Neuronal stem cell (in vitro differentiated cells): ENCODE results near the gene SMYD3.
"Not testable (repeated sequence)": the region's sequence is repeated elsewhere in the genome, so short reads cannot be mapped to it uniquely, and the experiment has no call there.

Experiments used
- DNase-seq: peaks from one replicate; pipeline ENCODE4 v3.0.0-alpha.2; 2013; ENCODE audit warnings: low spot score
- H2AFZ ChIP-seq: one replicate; pipeline ENCODE4 v1.6.1; 2013; ENCODE audit warnings: mild to moderate bottlenecking, low read length, inconsistent platforms
- H2AK5ac ChIP-seq: 2 replicates; pipeline ENCODE4 v1.6.1; 2013; ENCODE audit warnings: low read depth, mild to moderate bottlenecking, inconsistent platforms, low read length, moderate library complexity, mixed read lengths
- H2BK120ac ChIP-seq: 2 replicates; pipeline ENCODE4 v1.6.1; 2013; ENCODE audit warnings: low read depth, mild to moderate bottlenecking, inconsistent platforms, low read length, moderate library complexity, mixed read lengths
- H2BK12ac ChIP-seq: one replicate; pipeline ENCODE4 v1.6.1; 2013; ENCODE audit warnings: low read length, inconsistent platforms
- H2BK15ac ChIP-seq: 2 replicates; pipeline ENCODE4 v1.6.1; 2013; ENCODE audit warnings: mild to moderate bottlenecking, low read length, inconsistent platforms, mixed read lengths
- H2BK5ac ChIP-seq: one replicate; pipeline ENCODE4 v1.6.1; 2013; ENCODE audit warnings: inconsistent platforms, mild to moderate bottlenecking, low read length, moderate library complexity
- H3K14ac ChIP-seq: one replicate; pipeline ENCODE4 v1.6.1; 2013; ENCODE audit warnings: low read length, inconsistent platforms
- H3K18ac ChIP-seq: 2 replicates; pipeline ENCODE4 v1.6.1; 2013; ENCODE audit warnings: low read length, inconsistent platforms
- H3K23ac ChIP-seq: 2 replicates; pipeline ENCODE4 v1.6.1; 2013; ENCODE audit warnings: low read depth, mild to moderate bottlenecking, mixed read lengths, low read length, inconsistent platforms; ENCODE audit not compliant: poor library complexity
- H3K27ac ChIP-seq: replicated peaks from 3 replicates; pipeline ENCODE4 v1.5.1; 2013; ENCODE audit warnings: low read length, inconsistent platforms
- H3K27me3 ChIP-seq, 3 experiments: 2 replicates each; pipeline ENCODE4 v1.6.1; 2013; ENCODE audit warnings: low read length in 3 of 3, mild to moderate bottlenecking in 2 of 3, inconsistent platforms in 1 of 3, low read depth in 1 of 3, mixed read lengths in 1 of 3, moderate library complexity in 1 of 3; ENCODE audit not compliant: control insufficient read depth in 3 of 3, insufficient read depth in 3 of 3
- H3K36me3 ChIP-seq, 2 donors: replicated peaks in 1 of 2; 2 replicates each; pipeline ENCODE4 v1.6.1; 2013; ENCODE audit warnings: low read length in 2 of 2; ENCODE audit not compliant: control insufficient read depth in 2 of 2, insufficient read depth in 2 of 2
- H3K4ac ChIP-seq: 2 replicates; pipeline ENCODE4 v1.6.1; 2013; ENCODE audit warnings: inconsistent platforms, mild to moderate bottlenecking, low read length, moderate library complexity
- H3K4me1 ChIP-seq, 2 donors: 1 replicate in 1 of 2; 2 replicates in 1 of 2; pipeline ENCODE4 v1.6.1; 2013; ENCODE audit warnings: low read length in 2 of 2, low read depth in 1 of 2; ENCODE audit not compliant: control insufficient read depth in 2 of 2, insufficient read depth in 1 of 2
- H3K4me2 ChIP-seq: one replicate; pipeline ENCODE4 v1.6.1; 2013; ENCODE audit warnings: mild to moderate bottlenecking, low read length, inconsistent platforms; ENCODE audit not compliant: insufficient read depth, poor library complexity, severe bottlenecking
- H3K4me3 ChIP-seq, 2 donors: 2 replicates each; pipeline ENCODE4 v1.5.1; 2013; ENCODE audit warnings: low read length in 2 of 2, mild to moderate bottlenecking in 2 of 2, inconsistent platforms in 1 of 2, moderate library complexity in 1 of 2
- H3K79me1 ChIP-seq: one replicate; pipeline ENCODE4 v1.6.1; 2013; ENCODE audit warnings: low read depth, mild to moderate bottlenecking, inconsistent platforms, low read length, moderate library complexity
- H3K9ac ChIP-seq: one replicate; pipeline ENCODE4 v1.6.1; 2013; ENCODE audit warnings: mild to moderate bottlenecking, low read depth, low read length, inconsistent platforms; ENCODE audit not compliant: poor library complexity
- H3K9me3 ChIP-seq, 2 donors: replicated peaks in 1 of 2; 2 replicates each; pipeline versions ENCODE3 to v1.6.1; 2013; ENCODE audit warnings: low read length in 2 of 2, mild to moderate bottlenecking in 2 of 2, inconsistent platforms in 1 of 2, low read depth in 1 of 2, mixed read lengths in 1 of 2, moderate library complexity in 1 of 2; ENCODE audit not compliant: control insufficient read depth in 2 of 2, insufficient read depth in 1 of 2
- H4K8ac ChIP-seq: one replicate; pipeline ENCODE4 v1.6.1; 2013; ENCODE audit warnings: low read depth, mild to moderate bottlenecking, inconsistent platforms, low read length, moderate library complexity
- H4K91ac ChIP-seq: one replicate; pipeline ENCODE4 v1.6.1; 2013; ENCODE audit warnings: low read length, low read depth, mild to moderate bottlenecking, inconsistent platforms; ENCODE audit not compliant: poor library complexity
- WGBS, 2 donors: extraction: QIAGEN DNeasy Blood & Tissue Kit; methylation state at CpG; one replicate each; pipeline ENCODE4 v1.1.7; 2013; ENCODE audit warnings: missing lambda C conversion rate in 2 of 2, mixed read lengths in 1 of 2; ENCODE audit not compliant: insufficient read length in 2 of 2, insufficient replicate concordance in 1 of 2; ENCODE audit errors: extremely low coverage in 2 of 2; 5-methylcytosine and 5-hydroxymethylcytosine counted together

SMYD3 gene

DNA sequence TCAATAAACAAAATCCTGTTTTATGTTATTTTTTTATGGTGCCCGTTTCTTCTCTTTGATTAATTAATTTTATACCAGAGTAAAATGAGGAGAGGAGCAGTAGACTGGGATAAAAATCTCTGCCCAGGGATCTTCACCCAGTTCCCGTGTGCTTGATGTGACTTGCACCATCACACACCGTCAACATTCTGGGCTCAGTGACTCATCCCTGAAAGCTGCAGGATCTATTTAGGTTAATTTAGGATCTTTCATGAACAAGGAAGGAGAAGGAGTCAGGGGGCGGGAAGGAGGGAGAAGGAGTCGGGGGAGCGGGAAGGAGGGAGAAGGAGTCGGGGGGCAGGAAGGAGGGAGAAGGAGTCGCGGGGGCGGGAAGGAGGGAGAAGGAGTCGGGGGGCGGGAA is 182.4 kb downstream of the SMYD3 start:
- no peak overlapping the region for H2AFZ ChIP-seq
- H3K27ac ChIP-seq: no peak overlapping the region
- H3K4me1 ChIP-seq: peaks cover 3 to 13% of the 10 kb centered on the region in 2 donors
- no peak overlapping the region for H3K18ac ChIP-seq
- no peak overlapping the region for H2BK12ac ChIP-seq
- no peak overlapping the region for H4K8ac ChIP-seq
- WGBS, 2 donors: no CpG with 5 or more reads among the region's 12 CpGs
- no peak overlapping the region for H3K9ac ChIP-seq
- H3K4me3 ChIP-seq: no peak overlapping the region
- no peaks in the 10 kb centered on the region for H3K79me1 ChIP-seq
- no peaks in the 10 kb centered on the region for H3K9me3 ChIP-seq
- peak; percentile 17 for DNase-seq
- H2BK120ac ChIP-seq: no peak overlapping the region
- H3K14ac ChIP-seq: no peak overlapping the region
- H2BK15ac ChIP-seq: no peak overlapping the region
- H2AK5ac ChIP-seq: no peak overlapping the region
- H3K4me2 ChIP-seq: peak overlapping the region; percentile 18
- H3K23ac ChIP-seq: no peak overlapping the region
- no peak overlapping the region for H3K4ac ChIP-seq
- no peak overlapping the region for H2BK5ac ChIP-seq
- H4K91ac ChIP-seq: no peak overlapping the region
- no peaks in the 10 kb centered on the region for H3K27me3 ChIP-seq
- no peaks in the 10 kb centered on the region for H3K36me3 ChIP-seq

DNA sequence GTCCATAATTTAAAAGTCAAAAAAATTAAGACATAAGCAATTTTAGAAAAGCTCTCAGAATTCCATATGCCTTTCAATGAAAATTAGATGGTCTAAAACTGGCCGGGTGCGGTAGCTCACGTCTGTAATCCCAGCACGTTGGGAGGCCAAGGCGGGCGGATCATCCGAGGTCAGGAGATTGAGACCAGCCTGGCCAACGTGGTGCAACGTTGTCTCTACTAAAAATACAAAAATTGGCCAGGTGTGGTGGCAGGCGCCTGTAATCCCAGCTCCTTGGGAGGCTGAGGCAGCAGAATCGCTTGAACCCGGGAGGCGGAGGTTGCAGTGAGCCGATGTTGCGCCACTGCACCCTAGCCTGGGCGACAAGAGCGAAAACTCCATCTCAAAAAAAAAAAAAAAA is 183.0 kb downstream of the SMYD3 start:
- not testable (repeated sequence) for H2BK120ac ChIP-seq, H3K9me3 ChIP-seq, H3K27ac ChIP-seq, H3K23ac ChIP-seq, H3K4me3 ChIP-seq, H3K36me3 ChIP-seq, H3K4me2 ChIP-seq, H4K8ac ChIP-seq, H2BK12ac ChIP-seq, H3K4ac ChIP-seq, H2BK5ac ChIP-seq, DNase-seq, H3K27me3 ChIP-seq, H3K18ac ChIP-seq, H3K9ac ChIP-seq, H3K14ac ChIP-seq, H2AK5ac ChIP-seq, H4K91ac ChIP-seq, H3K79me1 ChIP-seq, H2AFZ ChIP-seq, H2BK15ac ChIP-seq
- peaks cover 3 to 20% of the 10 kb centered on the region in 2 donors for H3K4me1 ChIP-seq
- WGBS, 2 donors: no CpG with 5 or more reads among the region's 17 CpGs

DNA sequence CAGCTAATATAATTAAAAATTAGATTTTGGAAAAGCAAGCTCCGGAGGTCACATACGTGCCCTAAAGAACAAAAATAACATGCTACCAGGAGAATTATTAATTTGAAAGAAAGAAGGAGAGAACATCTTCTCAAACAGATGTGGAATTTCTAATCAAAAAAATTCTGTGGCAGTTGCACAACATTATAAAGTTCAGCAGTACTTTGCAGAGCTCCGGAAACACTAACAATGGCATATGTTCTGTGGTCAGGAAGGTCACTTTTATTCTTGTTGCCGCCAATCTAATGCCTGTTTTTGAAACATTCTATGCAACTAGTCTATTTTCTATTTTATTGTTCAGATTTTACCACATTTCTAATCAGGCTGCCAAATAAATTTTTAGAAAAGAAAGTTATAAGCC is 186.8 kb downstream of the SMYD3 start:
- Histone ChIP-seq H3K4me2 (no peak overlapping the region), H3K9me3 (no peaks in the 10 kb centered on the region), H3K4me1 (peaks cover 3 to 26% of the 10 kb centered on the region in 2 donors), H3K27me3 (no peaks in the 10 kb centered on the region), H3K14ac (no peak overlapping the region), H4K8ac (no peak overlapping the region), H2AK5ac (no peak overlapping the region), H2AFZ (no peak overlapping the region), H2BK120ac (no peak overlapping the region), H2BK5ac (no peak overlapping the region), H2BK15ac (no peak overlapping the region), H3K18ac (no peak overlapping the region), H3K36me3 (no peaks in the 10 kb centered on the region), H3K79me1 (no peaks in the 10 kb centered on the region), H3K23ac (no peak overlapping the region), H2BK12ac (no peak overlapping the region), H3K27ac (no peak overlapping the region), H3K9ac (no peak overlapping the region), H4K91ac (no peak overlapping the region), H3K4ac (no peak overlapping the region), H3K4me3 (no peak overlapping the region)
- no peak for DNase-seq
- WGBS, 2 donors: no CpG with 5 or more reads among the region's 4 CpGs

DNA sequence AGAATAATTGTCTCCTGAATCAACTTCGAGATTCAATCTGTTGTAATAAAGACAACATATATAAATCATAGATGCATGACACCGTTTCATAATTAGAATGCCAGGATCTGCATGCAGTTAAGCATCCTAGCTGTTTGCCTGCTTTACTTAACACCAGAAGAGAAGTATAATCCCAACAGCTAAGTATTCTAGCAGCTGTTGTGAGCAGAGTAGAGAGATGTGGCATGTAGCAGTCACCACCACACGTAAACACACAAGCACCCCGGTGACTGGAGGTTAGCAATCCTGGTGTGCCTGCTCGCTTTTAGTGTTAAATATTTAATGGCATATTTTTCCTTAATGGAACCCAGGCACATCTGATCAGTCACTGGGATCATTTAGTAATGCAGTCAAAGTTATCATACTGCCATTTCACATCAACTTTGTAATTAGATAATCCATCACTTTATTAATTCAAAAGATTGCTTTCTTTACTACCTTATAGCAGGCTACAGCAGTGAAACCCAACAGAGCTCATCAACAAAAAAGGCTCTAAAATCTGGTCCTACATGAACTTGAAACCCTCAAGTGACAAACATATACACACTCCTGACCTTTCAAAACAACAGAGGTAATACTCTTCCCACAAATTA is 187.9 kb downstream of the SMYD3 start:
- Histone ChIP-seq H2BK120ac (no peak overlapping the region), H4K8ac (no peak overlapping the region), H3K18ac (no peak overlapping the region), H3K23ac (no peak overlapping the region), H3K9ac (no peak overlapping the region), H3K14ac (no peak overlapping the region), H2AFZ (no peak overlapping the region), H2BK5ac (no peak overlapping the region), H3K9me3 (no peaks in the 10 kb centered on the region), H3K79me1 (no peaks in the 10 kb centered on the region), H4K91ac (no peak overlapping the region), H3K4me2 (no peak overlapping the region), H3K4me3 (no peak overlapping the region), H3K4ac (no peak overlapping the region), H3K36me3 (no peaks in the 10 kb centered on the region), H2BK15ac (no peak overlapping the region), H3K27me3 (no peaks in the 10 kb centered on the region), H2AK5ac (no peak overlapping the region), H2BK12ac (no peak overlapping the region), H3K4me1 (peaks cover 3 to 26% of the 10 kb centered on the region in 2 donors), H3K27ac (no peak overlapping the region)
- DNase-seq: no peak
- no CpG with 5 or more reads among the region's 5 CpGs for WGBS, 2 donors
